Suprapubic skin (tissue), 4 donors: ENCODE results near the gene PNMA8A.

ENCODE experiments used
- EP300 ChIP-seq: sonication (generic); formaldehyde crosslinking; IDR thresholded peaks from one replicate; pipeline ENCODE4 v1.6.1; 2017; ENCODE audit warnings: antibody characterized with exemption
- POLR2AphosphoS5 ChIP-seq, 3 donors: sonication (generic); formaldehyde crosslinking; IDR thresholded peaks; one replicate each; pipeline ENCODE4 v1.6.1; 2017; ENCODE audit warnings: antibody characterized with exemption in 3 of 3
- TF ChIP-seq, protein P1 (sequence below), 2 donors: fragments of 200-600 bp in 1 of 2; fragments of 450-650 bp in 1 of 2; sonication (generic) in 1 of 2; IDR thresholded peaks; one replicate each; pipeline ENCODE4 v1.5.1; 2016 to 2019; ENCODE audit warnings: antibody characterized with exemption in 2 of 2, mild to moderate bottlenecking in 1 of 2, moderate library complexity in 1 of 2

DNA sequence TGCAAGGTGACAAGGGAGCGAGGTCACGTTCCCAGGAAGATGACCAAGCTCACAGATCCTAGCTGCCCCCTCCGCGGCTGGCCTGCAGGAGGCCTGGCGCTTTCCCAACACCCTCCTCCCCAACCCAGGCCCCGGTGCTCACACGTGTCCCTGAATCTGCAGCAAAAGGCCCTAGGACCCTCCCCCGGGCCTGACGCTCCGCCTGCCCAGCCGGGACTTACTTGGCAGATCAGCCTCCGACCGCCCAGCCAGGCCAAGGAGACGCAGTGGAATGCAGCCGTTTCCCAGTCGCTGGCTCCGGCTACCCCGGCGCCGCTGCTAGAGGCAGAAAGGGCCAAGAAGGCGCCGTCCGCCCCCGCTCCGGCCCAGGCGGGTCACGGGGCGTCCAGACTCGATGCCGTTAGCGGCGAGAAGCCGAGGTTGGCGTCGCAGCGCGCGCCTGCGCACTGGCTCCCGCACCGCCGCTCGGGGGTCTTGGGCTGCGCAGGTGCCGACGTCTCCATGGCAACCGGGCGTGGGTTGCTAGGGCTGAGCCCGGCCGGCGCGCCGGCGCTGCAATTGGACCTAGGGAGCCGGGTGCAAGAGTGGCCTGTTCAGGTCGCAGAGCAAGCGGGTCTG is at the start of gene PNMA8A:
- TF ChIP-seq EP300 (no peak), POLR2AphosphoS5 (IDR thresholded peaks at IDR 0.05) (no peak)
- TF ChIP-seq, protein P1, sequence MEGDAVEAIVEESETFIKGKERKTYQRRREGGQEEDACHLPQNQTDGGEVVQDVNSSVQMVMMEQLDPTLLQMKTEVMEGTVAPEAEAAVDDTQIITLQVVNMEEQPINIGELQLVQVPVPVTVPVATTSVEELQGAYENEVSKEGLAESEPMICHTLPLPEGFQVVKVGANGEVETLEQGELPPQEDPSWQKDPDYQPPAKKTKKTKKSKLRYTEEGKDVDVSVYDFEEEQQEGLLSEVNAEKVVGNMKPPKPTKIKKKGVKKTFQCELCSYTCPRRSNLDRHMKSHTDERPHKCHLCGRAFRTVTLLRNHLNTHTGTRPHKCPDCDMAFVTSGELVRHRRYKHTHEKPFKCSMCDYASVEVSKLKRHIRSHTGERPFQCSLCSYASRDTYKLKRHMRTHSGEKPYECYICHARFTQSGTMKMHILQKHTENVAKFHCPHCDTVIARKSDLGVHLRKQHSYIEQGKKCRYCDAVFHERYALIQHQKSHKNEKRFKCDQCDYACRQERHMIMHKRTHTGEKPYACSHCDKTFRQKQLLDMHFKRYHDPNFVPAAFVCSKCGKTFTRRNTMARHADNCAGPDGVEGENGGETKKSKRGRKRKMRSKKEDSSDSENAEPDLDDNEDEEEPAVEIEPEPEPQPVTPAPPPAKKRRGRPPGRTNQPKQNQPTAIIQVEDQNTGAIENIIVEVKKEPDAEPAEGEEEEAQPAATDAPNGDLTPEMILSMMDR (IDR thresholded peaks at IDR 0.05) = no peak
